ENCODE data around the gene CBR1. TPM values are rescaled to one million over a fixed set of nuclear protein-coding genes. Genes with fewer than 3 reads are reported as not detected.

CBR1 gene
- 26.4 and 34.1 TPM in 2 replicates for total RNA-seq (2014; rRNA removed; shearing (Covaris generic); ENCODE audit: low replicate concordance)

GRCh38 chr21:36069713-36070583 lies at the start of gene CBR1:
Gene CBR1, plus strand, starts transcription at chr21:36070024. Its CDS starts 92 bp downstream, at chr21:36070116.
- Histone ChIP-seq H2AFZ (ENCODE audit: low read length) (peak within 1 kb of the TSS; percentile 23; the same call in 1 of the 2 replicates), H3K9me2 (replicated peaks; ENCODE audit: insufficient read depth, low read length) (no peaks in the 10 kb centered on the region), H3K4me2 (ENCODE audit: low read depth, low read length, poor library complexity, severe bottlenecking) (peak within 1 kb of the TSS; percentile 64), H3K4me1 (ENCODE audit: low read length) (peaks cover 7% of the 10 kb centered on the region), H3K27ac (ENCODE audit: low read length) (no peak within 1 kb of the TSS), H3K36me3 (ENCODE audit: insufficient read depth, low read length) (no peaks in the 10 kb centered on the region), H4K20me1 (ENCODE audit: insufficient read depth, low read depth, low read length) (no peaks in the 10 kb centered on the region), H3K9ac (ENCODE audit: low read length) (peak within 1 kb of the TSS; percentile 64), H3K79me2 (ENCODE audit: low read length) (no peaks in the 10 kb centered on the region), H3K4me3 (ENCODE audit: low read length) (peak within 1 kb of the TSS; percentile 72), H3K27me3 (ENCODE audit: low read length) (0 out of 2 replicates have a peak, but pooled peaks cover 5% of the 10 kb centered on the region), H3K9me3 (ENCODE audit: low read length) (peaks cover 5% of the 10 kb centered on the region)
- DNase-seq, result peak; percentile 93

DNA sequence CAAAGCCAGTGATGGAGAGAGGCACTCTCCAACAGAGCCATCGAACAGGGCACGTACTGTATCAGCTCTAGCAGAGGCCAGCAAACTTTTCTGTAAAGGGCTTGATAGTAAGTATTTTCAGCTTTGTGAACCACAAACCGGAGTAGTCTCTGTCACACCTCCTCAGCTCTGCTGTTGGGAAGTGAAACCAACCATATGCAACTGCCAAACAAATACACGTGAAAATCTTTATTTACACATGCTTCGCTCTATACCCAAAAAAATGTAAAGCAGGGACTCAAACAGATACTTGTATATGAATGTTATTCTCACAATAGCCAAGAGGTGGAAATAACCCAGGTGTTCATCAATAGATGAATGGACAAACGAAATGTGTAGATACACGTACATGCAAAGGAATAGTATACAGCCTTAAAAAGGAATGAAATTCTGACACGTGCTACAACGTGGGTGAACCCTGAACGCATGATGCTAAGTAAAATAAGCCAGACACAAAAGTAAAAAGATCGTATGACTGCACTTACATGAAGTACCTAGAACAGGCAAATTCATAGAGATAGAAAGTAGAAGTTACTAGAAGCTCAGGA lies 48.5 kb upstream of the CBR1 start:
- H3K36me3 ChIP-seq (ENCODE audit: insufficient read depth, low read length), result no peaks in the 10 kb centered on the region
- DNase-seq, result no peak
- H3K9ac ChIP-seq (ENCODE audit: low read length), result no peak overlapping the region
- H4K20me1 ChIP-seq (ENCODE audit: insufficient read depth, low read depth, low read length), result no peaks in the 10 kb centered on the region
- H3K4me2 ChIP-seq (ENCODE audit: low read depth, low read length, poor library complexity, severe bottlenecking), result no peak overlapping the region
- H3K79me2 ChIP-seq (ENCODE audit: low read length), result no peaks in the 10 kb centered on the region
- H3K9me2 ChIP-seq (replicated peaks; ENCODE audit: insufficient read depth, low read length), result no peaks in the 10 kb centered on the region
- no peak overlapping the region for H3K4me3 ChIP-seq (ENCODE audit: low read length)
- no peak overlapping the region for H2AFZ ChIP-seq (ENCODE audit: low read length)
- H3K9me3 ChIP-seq (ENCODE audit: low read length), result no peaks in the 10 kb centered on the region
- no peaks in the 10 kb centered on the region for H3K4me1 ChIP-seq (ENCODE audit: low read length)
- H3K27ac ChIP-seq (ENCODE audit: low read length), result no peak overlapping the region
- no peaks in the 10 kb centered on the region for H3K27me3 ChIP-seq (ENCODE audit: low read length)

GRCh38 chr21:36022427-36023091 lies 47.3 kb upstream of the CBR1 start:
- Histone ChIP-seq H3K36me3 (ENCODE audit: insufficient read depth, low read length) (no peaks in the 10 kb centered on the region), H3K4me1 (ENCODE audit: low read length) (no peaks in the 10 kb centered on the region), H3K9me2 (replicated peaks; ENCODE audit: insufficient read depth, low read length) (no peaks in the 10 kb centered on the region), H3K9me3 (ENCODE audit: low read length) (no peaks in the 10 kb centered on the region), H3K27ac (ENCODE audit: low read length) (no peak overlapping the region), H3K4me2 (ENCODE audit: low read depth, low read length, poor library complexity, severe bottlenecking) (no peak overlapping the region), H4K20me1 (ENCODE audit: insufficient read depth, low read depth, low read length) (no peaks in the 10 kb centered on the region), H3K79me2 (ENCODE audit: low read length) (no peaks in the 10 kb centered on the region), H3K4me3 (ENCODE audit: low read length) (no peak overlapping the region), H3K27me3 (ENCODE audit: low read length) (no peaks in the 10 kb centered on the region), H2AFZ (ENCODE audit: low read length) (no peak overlapping the region), H3K9ac (ENCODE audit: low read length) (no peak overlapping the region)
- no peak for DNase-seq

- H3K4me1 ChIP-seq (ENCODE audit: low read length), result no peaks in the 10 kb centered on the region
- H3K4me2 ChIP-seq (ENCODE audit: low read depth, low read length, poor library complexity, severe bottlenecking), result no peak overlapping the region
- no peaks in the 10 kb centered on the region for H3K27me3 ChIP-seq (ENCODE audit: low read length)
- no peak overlapping the region for H3K9ac ChIP-seq (ENCODE audit: low read length)
- no peak overlapping the region for H3K4me3 ChIP-seq (ENCODE audit: low read length)
- no peak overlapping the region for H2AFZ ChIP-seq (ENCODE audit: low read length)
- H3K36me3 ChIP-seq (ENCODE audit: insufficient read depth, low read length), result no peaks in the 10 kb centered on the region
- DNase-seq, result no peak
- no peaks in the 10 kb centered on the region for H3K9me2 ChIP-seq (replicated peaks; ENCODE audit: insufficient read depth, low read length)
- no peaks in the 10 kb centered on the region for H4K20me1 ChIP-seq (ENCODE audit: insufficient read depth, low read depth, low read length)
- H3K27ac ChIP-seq (ENCODE audit: low read length), result no peak overlapping the region
- H3K9me3 ChIP-seq (ENCODE audit: low read length), result no peaks in the 10 kb centered on the region
- no peaks in the 10 kb centered on the region for H3K79me2 ChIP-seq (ENCODE audit: low read length)
Observed at GRCh38 chr21:36023092-36023480, 46.7 kb upstream of the CBR1 start.

GRCh38 chr21:36024782-36025181 lies 45.0 kb upstream of the CBR1 start:
- Histone ChIP-seq H3K4me1 (ENCODE audit: low read length) (no peaks in the 10 kb centered on the region), H3K4me2 (ENCODE audit: low read depth, low read length, poor library complexity, severe bottlenecking) (no peak overlapping the region), H3K36me3 (ENCODE audit: insufficient read depth, low read length) (no peaks in the 10 kb centered on the region), H3K9ac (ENCODE audit: low read length) (no peak overlapping the region), H3K9me2 (replicated peaks; ENCODE audit: insufficient read depth, low read length) (no peaks in the 10 kb centered on the region), H3K79me2 (ENCODE audit: low read length) (no peaks in the 10 kb centered on the region), H3K27ac (ENCODE audit: low read length) (no peak overlapping the region), H4K20me1 (ENCODE audit: insufficient read depth, low read depth, low read length) (no peaks in the 10 kb centered on the region), H3K9me3 (ENCODE audit: low read length) (no peaks in the 10 kb centered on the region), H2AFZ (ENCODE audit: low read length) (no peak overlapping the region), H3K27me3 (ENCODE audit: low read length) (no peaks in the 10 kb centered on the region), H3K4me3 (ENCODE audit: low read length) (no peak overlapping the region)
- no peak for DNase-seq

DNA sequence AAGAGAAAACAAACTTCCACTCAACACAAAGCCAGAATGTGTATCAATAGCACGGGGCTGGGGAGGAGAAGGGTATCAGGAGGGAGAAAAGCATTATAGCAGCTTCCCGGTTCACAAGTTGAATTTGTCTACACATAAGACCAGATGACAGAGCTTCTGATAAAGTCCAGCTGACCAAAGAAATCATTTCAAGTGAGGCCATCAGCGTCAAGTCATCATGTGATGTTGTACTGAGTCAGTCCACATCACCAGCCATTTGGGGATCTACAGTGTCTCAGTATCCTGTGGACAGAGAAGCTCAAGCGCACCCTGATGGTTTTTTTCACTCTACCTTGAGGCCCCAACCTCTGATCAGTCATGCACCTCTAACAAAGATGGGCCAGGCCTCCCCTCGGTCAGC lies 42.5 kb upstream of the CBR1 start:
- no peak overlapping the region for H3K4me3 ChIP-seq (ENCODE audit: low read length)
- H3K9me3 ChIP-seq (ENCODE audit: low read length), result no peaks in the 10 kb centered on the region
- no peak overlapping the region for H3K27ac ChIP-seq (ENCODE audit: low read length)
- no peak overlapping the region for H2AFZ ChIP-seq (ENCODE audit: low read length)
- no peaks in the 10 kb centered on the region for H3K36me3 ChIP-seq (ENCODE audit: insufficient read depth, low read length)
- no peaks in the 10 kb centered on the region for H3K4me1 ChIP-seq (ENCODE audit: low read length)
- no peak for DNase-seq
- no peaks in the 10 kb centered on the region for H3K9me2 ChIP-seq (replicated peaks; ENCODE audit: insufficient read depth, low read length)
- no peak overlapping the region for H3K4me2 ChIP-seq (ENCODE audit: low read depth, low read length, poor library complexity, severe bottlenecking)
- H3K27me3 ChIP-seq (ENCODE audit: low read length), result no peaks in the 10 kb centered on the region
- H3K79me2 ChIP-seq (ENCODE audit: low read length), result no peaks in the 10 kb centered on the region
- no peak overlapping the region for H3K9ac ChIP-seq (ENCODE audit: low read length)
- no peaks in the 10 kb centered on the region for H4K20me1 ChIP-seq (ENCODE audit: insufficient read depth, low read depth, low read length)

DNA sequence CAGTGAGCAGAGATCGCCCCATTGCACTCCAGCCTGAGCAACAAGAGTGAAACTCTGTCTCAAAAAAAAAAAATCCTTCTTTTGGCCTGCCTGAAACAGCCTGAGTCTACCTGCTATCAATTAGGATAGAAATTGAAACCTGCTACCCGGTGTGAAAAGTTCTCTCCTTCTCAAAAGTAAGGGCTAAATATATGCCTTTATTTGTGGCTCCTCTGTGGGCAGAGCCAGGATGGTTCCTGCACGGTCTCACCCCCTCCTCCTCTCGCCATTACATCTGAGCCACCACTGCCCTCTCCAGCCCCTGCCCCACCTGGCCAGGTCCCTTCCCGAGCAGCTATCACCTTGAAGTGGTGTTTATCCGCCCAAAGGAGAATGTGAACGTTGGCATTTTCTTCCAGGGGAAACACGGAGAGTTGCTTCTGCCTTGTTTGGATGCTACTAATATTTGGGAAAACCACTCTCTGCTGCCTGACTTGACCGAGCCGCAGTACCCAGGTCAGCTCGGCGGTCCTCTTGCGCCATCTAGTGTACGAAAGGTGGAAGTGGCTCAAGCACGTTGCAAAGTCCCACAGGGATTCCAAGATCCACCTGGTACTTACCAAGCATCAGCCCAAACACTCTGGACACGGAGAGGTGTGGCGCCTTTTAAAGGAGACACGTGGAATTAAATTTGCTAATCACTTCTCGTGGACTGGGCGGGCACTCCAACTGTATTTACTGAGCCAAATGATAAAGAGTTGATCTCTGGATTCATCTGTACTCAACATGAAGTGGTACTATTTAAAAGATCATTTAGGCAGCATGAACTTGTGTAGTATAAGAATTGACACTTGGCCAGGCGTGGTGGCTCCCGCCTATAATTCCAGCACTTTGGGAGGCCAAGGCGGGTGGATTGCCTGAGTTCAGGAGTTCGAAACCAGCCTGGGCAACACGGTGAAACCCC lies 41.4 kb upstream of the CBR1 start:
- no peak overlapping the region for H3K4me3 ChIP-seq (ENCODE audit: low read length)
- no peaks in the 10 kb centered on the region for H3K27me3 ChIP-seq (ENCODE audit: low read length)
- H3K9me3 ChIP-seq (ENCODE audit: low read length), result no peaks in the 10 kb centered on the region
- H3K27ac ChIP-seq (ENCODE audit: low read length), result no peak overlapping the region
- H2AFZ ChIP-seq (ENCODE audit: low read length), result no peak overlapping the region
- no peak overlapping the region for H3K4me2 ChIP-seq (ENCODE audit: low read depth, low read length, poor library complexity, severe bottlenecking)
- no peaks in the 10 kb centered on the region for H3K4me1 ChIP-seq (ENCODE audit: low read length)
- no peaks in the 10 kb centered on the region for H4K20me1 ChIP-seq (ENCODE audit: insufficient read depth, low read depth, low read length)
- no peaks in the 10 kb centered on the region for H3K9me2 ChIP-seq (replicated peaks; ENCODE audit: insufficient read depth, low read length)
- H3K36me3 ChIP-seq (ENCODE audit: insufficient read depth, low read length), result no peaks in the 10 kb centered on the region
- no peak overlapping the region for H3K9ac ChIP-seq (ENCODE audit: low read length)
- no peaks in the 10 kb centered on the region for H3K79me2 ChIP-seq (ENCODE audit: low read length)
- DNase-seq, result peak; percentile 84
